Endodermal cell (in vitro differentiated cells): Measurements from ENCODE around the gene CENPA. TPM values are rescaled to one million over a fixed set of nuclear protein-coding genes. Genes with fewer than 3 reads are reported as not detected.

ENCODE experiments used
- DNase-seq: peaks from one replicate; pipeline ENCODE4 v3.0.0-alpha.2; 2017
- H3K27ac ChIP-seq: 2 replicates; pipeline ENCODE4 v1.5.1; 2013; ENCODE audit warnings: mild to moderate bottlenecking, low read depth, low read length, moderate library complexity
- H3K27me3 ChIP-seq: 2 replicates; pipeline ENCODE4 v1.6.1; 2013; ENCODE audit warnings: mild to moderate bottlenecking, low read length, moderate library complexity; ENCODE audit not compliant: insufficient read depth, control insufficient read depth, poor library complexity, severe bottlenecking
- H3K36me3 ChIP-seq: 2 replicates; pipeline ENCODE4 v1.7.0; 2013; ENCODE audit warnings: mild to moderate bottlenecking, low read length, moderate library complexity; ENCODE audit not compliant: control insufficient read depth, insufficient read depth
- H3K4me1 ChIP-seq: one replicate; pipeline ENCODE4 v1.7.0; 2013; ENCODE audit warnings: low read length; ENCODE audit not compliant: control insufficient read depth, insufficient read depth
- H3K4me3 ChIP-seq: 2 replicates; pipeline ENCODE4 v1.5.1; 2013; ENCODE audit warnings: mild to moderate bottlenecking, low read length, moderate library complexity
- H3K9ac ChIP-seq: 2 replicates; pipeline ENCODE4 v1.6.1; 2013; ENCODE audit warnings: mild to moderate bottlenecking, low read length, moderate library complexity; ENCODE audit not compliant: poor library complexity, severe bottlenecking; ENCODE audit errors: extremely low read depth
- H3K9me3 ChIP-seq: 2 replicates; pipeline ENCODE4 v1.6.1; 2013; ENCODE audit warnings: mild to moderate bottlenecking, low read length, moderate library complexity; ENCODE audit not compliant: control insufficient read depth
- H3K27ac Mint-ChIP-seq: 2 replicates; pipeline ENCODE4 v1.8.0; 2020; ENCODE audit warnings: mixed read lengths
- H3K27me3 Mint-ChIP-seq: 2 replicates; pipeline ENCODE4 v1.8.0; 2021; ENCODE audit warnings: mild to moderate bottlenecking, mixed read lengths; ENCODE audit not compliant: insufficient read depth
- H3K36me3 Mint-ChIP-seq: 2 replicates; pipeline ENCODE4 v1.8.0; 2020; ENCODE audit warnings: low read depth, mixed read lengths
- H3K4me1 Mint-ChIP-seq: 2 replicates; pipeline ENCODE4 v1.8.0; 2020; ENCODE audit warnings: mixed read lengths
- H3K4me3 Mint-ChIP-seq: 2 replicates; pipeline ENCODE4 v1.8.0; 2020; ENCODE audit warnings: mild to moderate bottlenecking, moderate library complexity, mixed read lengths
- H3K9me3 Mint-ChIP-seq: 2 replicates; pipeline ENCODE4 v1.8.0; 2020; ENCODE audit warnings: mild to moderate bottlenecking, mixed read lengths
- CTCF ChIP-seq: fragments of 200-600 bp; sonication (generic); conservative IDR thresholded peaks from 2 replicates; pipeline ENCODE4 v1.5.0; 2021; ENCODE audit warnings: antibody characterized with exemption, mild to moderate bottlenecking
- WGBS, 2 experiments: methylation state at CpG; one replicate each; pipeline versions ENCODE4 v1.1.5 to v1.1.7; 2013; ENCODE audit warnings: missing lambda C conversion rate in 2 of 2, mixed read lengths in 1 of 2; ENCODE audit not compliant: insufficient coverage in 1 of 2, insufficient read length in 1 of 2; 5-methylcytosine and 5-hydroxymethylcytosine counted together
- total RNA-seq, 2 donors: library from RNA; stranded (reverse); fragmentation: NEBNext Ultra II Directional in 1 of 2; extraction: Animal tissue kit (Norgen Biotek cat#: 25700) in 1 of 2; gene quantifications; 2 replicates in 1 of 2; 3 replicates in 1 of 2; pipeline ENCODE4 v1.2.1, GENCODE V29; 2021

Gene CENPA
- total RNA-seq, 2 donors from 2014 or later, result 21.5 to 38.3 TPM

GRCh38 chr2:26816893-26817292 lies 31.0 kb downstream of the CENPA start:
- no peak overlapping the region for H3K27ac ChIP-seq
- no peak overlapping the region for H3K4me3 ChIP-seq
- Mint-ChIP-seq H3K4me1 (peaks cover 9% of the 10 kb centered on the region), H3K36me3 (no peaks in the 10 kb centered on the region), H3K9me3 (peaks cover 7% of the 10 kb centered on the region), H3K27me3 (peaks cover 10% of the 10 kb centered on the region), H3K27ac (no peak overlapping the region), H3K4me3 (no peak overlapping the region)
- no peaks in the 10 kb centered on the region for H3K27me3 ChIP-seq
- no peak for TF ChIP-seq CTCF
- no peak overlapping the region for H3K9ac ChIP-seq
- H3K4me1 ChIP-seq, result no peaks in the 10 kb centered on the region
- WGBS, 2 experiments, result 76 to 78% methylated on average over 2 to 3 of the region's 3 CpGs
- no peaks in the 10 kb centered on the region for H3K36me3 ChIP-seq
- peak; percentile 82 for DNase-seq
- H3K9me3 ChIP-seq, result no peaks in the 10 kb centered on the region

- no peak overlapping the region for H3K27ac ChIP-seq
- Mint-ChIP-seq H3K27ac (no peak overlapping the region), H3K36me3 (no peaks in the 10 kb centered on the region), H3K27me3 (peaks cover 10% of the 10 kb centered on the region), H3K4me1 (peaks cover 9% of the 10 kb centered on the region), H3K9me3 (peaks cover 7% of the 10 kb centered on the region), H3K4me3 (no peak overlapping the region)
- TF ChIP-seq CTCF, result no peak
- H3K27me3 ChIP-seq, result no peaks in the 10 kb centered on the region
- no peak overlapping the region for H3K4me3 ChIP-seq
- H3K9ac ChIP-seq, result no peak overlapping the region
- peak; percentile 40 for DNase-seq
- WGBS, 2 experiments, result 92 to 98% methylated on average over 5 of the region's 5 CpGs
- H3K36me3 ChIP-seq, result no peaks in the 10 kb centered on the region
- no peaks in the 10 kb centered on the region for H3K9me3 ChIP-seq
- no peaks in the 10 kb centered on the region for H3K4me1 ChIP-seq
These were observed 32.4 kb downstream of the CENPA start for GRCh38 chr2:26818255-26818654.

GRCh38 chr2:26818972-26819371 lies 33.1 kb downstream of the CENPA start:
- 89 to 96% methylated on average over 5 to 6 of the region's 6 CpGs for WGBS, 2 experiments
- no peak overlapping the region for H3K4me3 Mint-ChIP-seq
- Histone ChIP-seq H3K9me3 (no peaks in the 10 kb centered on the region), H3K27me3 (no peaks in the 10 kb centered on the region), H3K36me3 (no peaks in the 10 kb centered on the region), H3K9ac (no peak overlapping the region), H3K27ac (no peak overlapping the region), H3K4me1 (no peaks in the 10 kb centered on the region), H3K4me3 (no peak overlapping the region)
- no peak for TF ChIP-seq CTCF
- H3K27ac Mint-ChIP-seq, result no peak overlapping the region
- DNase-seq, result peak; percentile 24
- peaks cover 7% of the 10 kb centered on the region for H3K9me3 Mint-ChIP-seq
- peaks cover 9% of the 10 kb centered on the region for H3K4me1 Mint-ChIP-seq
- H3K27me3 Mint-ChIP-seq, result peaks cover 10% of the 10 kb centered on the region
- H3K36me3 Mint-ChIP-seq, result no peaks in the 10 kb centered on the region
